ENCODE measurements around the gene IDS.

GRCh38 chrX:149494844-149495565 lies 10.1 kb downstream of the IDS start:
- TF ChIP-seq, protein P1, sequence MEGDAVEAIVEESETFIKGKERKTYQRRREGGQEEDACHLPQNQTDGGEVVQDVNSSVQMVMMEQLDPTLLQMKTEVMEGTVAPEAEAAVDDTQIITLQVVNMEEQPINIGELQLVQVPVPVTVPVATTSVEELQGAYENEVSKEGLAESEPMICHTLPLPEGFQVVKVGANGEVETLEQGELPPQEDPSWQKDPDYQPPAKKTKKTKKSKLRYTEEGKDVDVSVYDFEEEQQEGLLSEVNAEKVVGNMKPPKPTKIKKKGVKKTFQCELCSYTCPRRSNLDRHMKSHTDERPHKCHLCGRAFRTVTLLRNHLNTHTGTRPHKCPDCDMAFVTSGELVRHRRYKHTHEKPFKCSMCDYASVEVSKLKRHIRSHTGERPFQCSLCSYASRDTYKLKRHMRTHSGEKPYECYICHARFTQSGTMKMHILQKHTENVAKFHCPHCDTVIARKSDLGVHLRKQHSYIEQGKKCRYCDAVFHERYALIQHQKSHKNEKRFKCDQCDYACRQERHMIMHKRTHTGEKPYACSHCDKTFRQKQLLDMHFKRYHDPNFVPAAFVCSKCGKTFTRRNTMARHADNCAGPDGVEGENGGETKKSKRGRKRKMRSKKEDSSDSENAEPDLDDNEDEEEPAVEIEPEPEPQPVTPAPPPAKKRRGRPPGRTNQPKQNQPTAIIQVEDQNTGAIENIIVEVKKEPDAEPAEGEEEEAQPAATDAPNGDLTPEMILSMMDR (IDR thresholded peaks at IDR 0.05) = no peak
- TF ChIP-seq POLR2A (IDR thresholded peaks at IDR 0.05) (no peak), POLR2AphosphoS5 (IDR thresholded peaks at IDR 0.05) (no peak), EP300 (IDR thresholded peaks at IDR 0.05) (no peak)

All from suprapubic skin (tissue), 4 donors.